A204.1 (cell line): ENCODE data around the gene TGM5.
A peak's percentile ranks its signal among the peaks of the same experiment; 100 is the strongest.
"Not testable (repeated sequence)": the region's sequence is repeated elsewhere in the genome, so short reads cannot be mapped to it uniquely, and the experiment has no call there.

Experiments used
- FAIRE-seq: peaks from 2 replicates; lab custom pipeline; 2012; peaks lifted over from hg19 to GRCh38; lab: Jason Lieb, UNC

Gene TGM5

GRCh38 chr15:43244092-43244491 is 22.6 kb downstream of the TGM5 start:
- no peak for FAIRE-seq

DNA sequence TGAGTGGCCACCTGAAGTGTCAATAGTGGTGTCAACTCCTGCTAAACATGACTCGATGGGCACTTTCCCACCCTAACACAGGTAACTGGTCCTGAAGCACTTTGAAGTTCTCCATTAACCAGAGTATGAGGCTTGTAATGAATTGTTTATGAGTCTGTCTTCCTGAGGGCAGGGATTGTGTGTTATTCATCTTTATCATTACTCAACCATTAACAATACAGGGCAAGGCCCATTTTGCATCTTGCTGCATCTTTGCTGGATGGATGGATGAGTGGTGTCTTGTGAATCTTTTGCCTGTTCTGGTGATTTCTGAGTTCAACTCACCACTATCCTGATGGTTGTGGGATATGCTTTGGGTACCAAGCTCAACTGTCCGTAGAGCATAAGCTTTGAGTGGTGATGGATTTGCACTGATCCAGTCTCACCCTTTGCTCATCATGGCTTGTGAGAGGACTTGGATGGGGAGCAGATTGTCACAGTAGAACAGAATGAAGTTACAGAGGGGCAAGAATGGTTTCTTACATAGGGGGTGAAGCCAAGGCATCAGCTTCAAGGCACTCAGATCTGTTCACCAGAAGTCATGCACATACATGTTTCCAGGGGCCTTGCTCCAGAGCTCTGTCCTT is 23.6 kb downstream of the TGM5 start:
- FAIRE-seq: no peak

DNA sequence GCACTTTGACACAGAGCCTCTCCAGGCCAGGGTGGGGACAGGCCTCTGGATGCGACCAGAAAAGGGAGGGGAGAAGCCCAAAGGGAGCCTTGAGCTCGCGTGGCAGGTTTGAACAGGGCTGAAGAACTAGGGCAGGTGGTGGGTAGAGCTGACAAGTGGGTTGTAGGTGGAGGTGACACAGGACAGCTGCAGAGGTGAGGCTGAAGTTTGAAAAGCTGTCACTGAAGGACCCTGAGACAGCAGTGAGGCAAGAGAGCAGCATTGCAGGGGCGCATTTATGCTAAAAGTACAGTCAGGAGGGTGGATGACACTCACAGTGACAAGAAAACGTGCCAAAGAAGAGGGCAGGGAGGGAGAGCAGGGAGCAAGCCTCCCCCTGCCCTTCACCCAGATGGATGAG is 24.1 kb downstream of the TGM5 start:
- no peak for FAIRE-seq

GRCh38 chr15:43241100-43241499 is 25.6 kb downstream of the TGM5 start:
- FAIRE-seq: no peak

GRCh38 chr15:43239732-43240491 is 26.8 kb downstream of the TGM5 start:
- FAIRE-seq: no peak

DNA sequence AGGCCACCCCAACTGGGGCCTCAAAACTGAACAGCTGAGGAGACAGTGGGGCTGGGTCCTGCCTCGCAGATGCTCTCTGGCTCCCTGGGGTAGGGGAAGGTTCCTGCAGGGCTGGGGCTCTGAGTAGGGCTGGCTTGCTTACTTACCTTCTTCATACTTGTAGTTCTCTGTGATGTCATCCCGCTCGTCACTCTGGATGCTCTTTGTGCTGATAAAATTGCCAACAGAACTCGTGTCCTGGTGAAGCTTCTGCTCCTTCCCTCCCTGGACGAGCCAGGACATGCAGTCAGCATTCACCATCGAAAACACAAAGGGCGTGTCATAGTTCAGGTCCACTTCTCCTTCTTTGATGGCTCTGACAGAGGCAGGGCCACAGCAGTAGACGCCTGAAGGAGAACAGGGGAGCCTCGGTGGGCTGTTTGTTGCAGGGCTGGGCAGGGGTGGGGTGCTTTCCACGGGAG is 28.0 kb downstream of the TGM5 start:
- FAIRE-seq: no peak

DNA sequence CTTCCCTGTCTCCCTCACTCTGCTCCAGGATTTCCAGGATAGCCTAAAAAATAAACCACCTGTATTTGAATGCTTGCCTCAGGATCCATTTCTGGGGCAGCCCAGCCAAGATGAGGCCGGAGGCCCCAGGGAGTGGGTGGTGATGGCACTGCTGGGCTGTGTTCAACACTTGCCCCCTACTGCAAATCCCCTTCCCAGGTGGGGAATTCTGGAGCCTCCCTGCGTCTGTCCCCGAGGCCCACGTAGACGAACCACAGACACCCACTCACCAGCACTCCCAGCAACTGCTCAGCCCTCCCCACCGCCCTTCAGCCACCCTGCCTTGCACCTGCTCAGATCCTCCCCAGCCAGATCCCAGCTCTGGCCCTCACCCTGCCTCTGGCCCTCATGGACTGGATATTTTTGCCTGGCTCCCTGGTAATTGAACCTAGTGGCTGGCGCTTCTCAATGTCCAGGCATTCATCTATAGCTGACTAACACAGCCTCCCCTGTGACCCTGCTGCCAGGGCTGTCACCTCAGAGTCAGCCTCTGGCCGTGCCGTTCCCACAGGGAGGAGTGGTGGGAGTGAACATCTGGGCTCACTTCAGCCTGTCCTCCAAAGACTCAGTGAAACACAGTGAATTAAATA is 28.8 kb downstream of the TGM5 start:
- no peak for FAIRE-seq

- FAIRE-seq: no peak
Measured at GRCh38 chr15:43235536-43235935, 31.2 kb downstream of the TGM5 start.

- FAIRE-seq: no peak
Measured at GRCh38 chr15:43232289-43232874, 34.3 kb downstream of the TGM5 start.

DNA sequence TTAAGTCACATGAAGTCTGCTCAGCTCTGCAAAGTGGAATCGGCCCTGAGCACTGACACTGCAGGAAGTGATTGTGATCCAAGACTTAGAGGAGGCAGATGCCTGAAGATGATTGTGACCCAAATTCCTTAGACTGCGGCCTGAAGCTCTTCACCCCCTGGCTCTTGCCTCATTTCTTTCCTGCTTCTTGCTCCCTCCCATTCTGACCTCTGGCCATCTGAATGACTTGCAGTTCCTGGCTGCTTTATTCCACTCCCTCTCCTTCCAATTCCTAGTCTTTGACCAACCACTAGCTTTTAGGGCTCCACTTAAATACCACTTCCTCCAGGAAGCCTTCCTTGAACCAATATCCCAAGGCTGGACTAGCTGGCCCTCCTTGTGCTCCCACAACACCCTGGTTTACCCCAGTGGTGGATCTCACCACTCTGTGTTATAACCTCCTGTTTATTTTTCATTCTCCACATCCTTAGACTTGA is 36.0 kb downstream of the TGM5 start:
- FAIRE-seq: no peak

DNA sequence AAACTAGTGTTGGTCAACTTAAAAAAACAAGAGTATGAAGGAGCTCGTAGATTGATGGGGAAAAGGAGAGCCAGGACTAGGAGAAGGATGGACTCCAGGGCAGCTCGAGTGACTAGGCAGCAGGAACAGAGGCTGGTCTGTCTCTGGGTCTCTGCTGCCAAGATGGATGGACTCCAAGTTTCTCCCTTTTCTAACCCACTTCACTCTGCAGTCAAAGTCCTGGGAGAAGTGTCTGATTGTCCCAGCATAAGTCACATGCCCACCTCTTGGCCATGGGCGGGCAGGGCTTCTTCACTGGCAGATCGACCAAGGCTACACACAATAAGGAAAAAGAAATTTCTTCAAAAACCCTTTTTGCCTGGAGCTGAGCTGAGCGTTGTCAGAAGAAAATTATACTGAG is 36.8 kb downstream of the TGM5 start:
- no peak for FAIRE-seq

- no peak for FAIRE-seq
Measured at GRCh38 chr15:43226436-43227305, 40.1 kb downstream of the TGM5 start.

DNA sequence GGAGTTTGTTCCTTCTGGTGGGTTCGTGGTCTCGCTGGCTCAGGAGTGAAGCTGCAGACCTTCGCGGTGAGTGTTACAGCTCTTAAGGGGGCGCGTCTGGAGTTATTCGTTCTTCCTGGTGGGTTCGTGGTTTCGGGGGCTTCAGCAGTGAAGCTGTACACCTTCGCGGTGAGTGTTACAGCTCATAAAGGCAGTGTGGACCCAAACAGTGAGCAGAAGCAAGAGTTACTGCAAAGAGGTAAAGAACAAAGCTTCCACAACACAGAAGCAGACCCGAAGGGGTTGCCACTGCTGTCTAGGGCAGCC is 40.8 kb downstream of the TGM5 start:
- not testable (repeated sequence) for FAIRE-seq

- FAIRE-seq: peak; percentile 60
Measured at GRCh38 chr15:43225201-43225949, 41.4 kb downstream of the TGM5 start.

DNA sequence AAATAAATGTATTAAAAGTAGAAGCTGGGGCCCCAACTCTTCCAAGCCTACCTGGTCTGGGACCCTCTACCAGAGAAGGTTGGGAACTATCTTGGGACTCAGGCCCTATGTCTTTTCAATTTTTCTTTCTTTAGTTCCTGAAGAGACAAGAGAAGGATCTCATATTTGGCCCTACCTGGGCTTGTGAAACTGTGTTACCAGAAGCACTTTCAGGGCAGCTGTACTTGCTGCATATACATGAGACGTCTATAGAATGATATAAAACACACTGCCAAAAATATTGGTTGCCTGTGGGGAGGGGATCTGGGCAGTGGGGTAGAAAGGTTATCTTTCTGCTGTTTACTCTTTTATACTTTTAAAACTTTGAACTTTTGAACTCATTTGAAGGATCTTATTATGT is 45.3 kb downstream of the TGM5 start:
- no peak for FAIRE-seq

GRCh38 chr15:43220991-43221403 is 45.7 kb downstream of the TGM5 start, which contains the start of gene EPB42:
TSS of gene EPB42 (minus strand) at chr15:43221018. CDS start at chr15:43220825, 193 bp downstream.
- FAIRE-seq: no peak

DNA sequence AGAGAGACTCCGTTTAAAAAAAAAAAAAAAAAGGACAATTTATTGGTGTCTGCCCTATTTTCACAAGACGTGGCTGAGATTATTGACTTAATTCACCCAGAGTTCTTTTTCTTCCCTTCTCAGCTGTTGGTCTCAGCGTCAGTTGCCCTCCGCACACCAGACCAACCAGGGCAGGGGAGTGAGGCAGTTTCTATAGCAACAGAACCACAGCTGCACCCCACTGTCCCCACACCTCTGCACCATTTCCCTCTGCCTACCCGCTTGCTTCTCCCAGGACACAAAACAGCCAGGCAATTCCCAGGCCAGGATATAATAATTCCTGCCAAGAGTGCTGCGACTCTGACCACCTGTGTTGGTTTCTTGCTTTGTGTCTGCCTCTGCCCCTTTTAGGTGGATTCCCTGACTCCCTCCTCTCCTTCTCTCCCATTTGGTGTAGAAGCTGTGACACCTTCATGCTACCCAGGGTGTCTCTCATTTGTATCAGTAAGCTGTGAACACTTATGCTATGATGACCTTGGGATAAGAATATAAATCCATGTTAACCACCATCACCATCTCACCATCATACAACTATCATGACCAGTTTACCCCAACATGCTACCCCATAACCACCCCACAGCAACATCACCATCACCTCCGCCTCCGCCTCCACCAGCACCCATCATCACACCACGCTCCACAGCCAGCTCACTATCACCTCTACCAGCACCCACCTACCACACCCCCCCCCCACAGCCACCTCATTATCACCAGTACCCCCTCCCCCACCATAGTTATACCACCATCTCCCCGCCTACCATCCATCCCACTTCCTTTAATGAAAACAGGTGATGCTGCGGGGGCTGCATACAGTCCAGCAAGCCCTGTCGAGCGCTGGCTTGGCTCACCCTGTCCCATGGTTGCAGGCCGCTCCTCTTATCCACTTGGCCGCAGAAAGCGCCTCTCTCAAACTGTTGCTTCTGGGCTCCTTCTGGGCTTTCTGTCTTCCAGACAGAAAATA is 46.5 kb downstream of the TGM5 start:
- no peak for FAIRE-seq

- no peak for FAIRE-seq
Measured at GRCh38 chr15:43218908-43219706, 47.6 kb downstream of the TGM5 start.

DNA sequence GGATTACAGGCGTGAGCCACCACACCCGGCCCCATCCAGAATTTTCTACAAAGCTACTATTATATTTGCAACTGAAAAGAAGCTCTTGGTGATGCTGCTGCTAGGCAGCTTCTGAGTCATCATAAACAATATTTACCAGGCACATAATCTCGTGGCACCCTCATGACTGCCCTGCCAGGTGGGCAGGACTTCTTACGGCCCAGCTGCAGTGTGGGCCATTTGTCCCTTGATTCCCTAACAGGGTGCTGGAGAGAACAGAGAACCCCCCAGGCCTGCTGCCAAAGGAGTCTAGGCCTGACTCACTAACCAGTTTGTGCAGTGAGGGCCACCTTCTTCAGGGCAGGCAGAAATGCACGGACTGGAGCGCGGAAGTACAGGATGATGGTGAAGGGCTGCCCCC is 50.8 kb downstream of the TGM5 start:
- no peak for FAIRE-seq
